Colonic mucosa (tissue), 4 donors: ENCODE results near the gene NTF4. TPM values are rescaled to one million over a fixed set of nuclear protein-coding genes. Genes with fewer than 3 reads are reported as not detected.

Experiments used
- DNase-seq: peaks from one replicate; pipeline ENCODE4 v3.0.0-alpha.2; 2020
- H3K27ac ChIP-seq: fragments of 200-600 bp; one replicate; pipeline ENCODE4 v1.8.0; 2021
- H3K27me3 ChIP-seq: fragments of 200-600 bp; one replicate; pipeline ENCODE4 v1.8.0; 2021
- H3K36me3 ChIP-seq: fragments of 200-600 bp; one replicate; pipeline ENCODE4 v1.8.0; 2021
- H3K4me1 ChIP-seq: fragments of 200-600 bp; one replicate; pipeline ENCODE4 v1.8.0; 2021; ENCODE audit warnings: mild to moderate bottlenecking
- H3K4me3 ChIP-seq: fragments of 200-600 bp; one replicate; pipeline ENCODE4 v1.8.0; 2021
- H3K9ac ChIP-seq, 2 donors: one replicate each; pipeline ENCODE4 v1.7.0; 2013; ENCODE audit warnings: control low read depth in 2 of 2, low read depth in 2 of 2, low read length in 2 of 2
- H3K9me3 ChIP-seq: fragments of 200-600 bp; one replicate; pipeline ENCODE4 v1.8.0; 2021
- CTCF ChIP-seq: fragments of 200-600 bp; IDR thresholded peaks from one replicate; pipeline ENCODE4 v1.8.0; 2022; ENCODE audit warnings: antibody characterized with exemption, mild to moderate bottlenecking
- intact Hi-C: fragments of 100-400 bp; cut with DNase I; formaldehyde crosslinking; loops from one replicate; pipeline ENCODE4 v1.14.1; 2022
- total RNA-seq, 2 donors: library from RNA; stranded (reverse); fragmentation: NEBNext Ultra II Directional in 1 of 2; extraction: Animal tissue kit (Norgen Biotek cat#: 25700) in 1 of 2; gene quantifications; one replicate each; pipeline ENCODE4 v1.2.1, GENCODE V29; 2021
- donor health status: healthy.
- donor health status: DM: no; HTN: no; CAD: no.
- donor health status: DM: no; HTN: no; CAD: no.

NTF4 gene
- total RNA-seq, 2 donors from 2014 or later, result not detected

GRCh38 chr19:49094505-49095482 is 30.2 kb upstream of the NTF4 start:
- Histone ChIP-seq H3K4me1 (no peaks in the 10 kb centered on the region), H3K4me3 (no peak overlapping the region), H3K9me3 (no peaks in the 10 kb centered on the region), H3K9ac (no peak overlapping the region), H3K36me3 (peaks cover 20% of the 10 kb centered on the region), H3K27ac (no peak overlapping the region), H3K27me3 (no peaks in the 10 kb centered on the region)
- intact Hi-C loops, result loop anchor here (5.0 kb wide), 2 partner anchors 53 to 113 kb away; no protein-coding TSS in a partner anchor
- no peak for TF ChIP-seq CTCF
- DNase-seq, result no peak

GRCh38 chr19:49092686-49093085 is 28.1 kb upstream of the NTF4 start:
- peaks cover 16% of the 10 kb centered on the region for H3K36me3 ChIP-seq
- no peaks in the 10 kb centered on the region for H3K4me1 ChIP-seq
- H3K27me3 ChIP-seq, result no peaks in the 10 kb centered on the region
- no peak for DNase-seq
- TF ChIP-seq CTCF, result no peak
- H3K9me3 ChIP-seq, result no peaks in the 10 kb centered on the region
- intact Hi-C loops, result no loop called here
- no peak overlapping the region for H3K27ac ChIP-seq
- no peak overlapping the region for H3K9ac ChIP-seq
- H3K4me3 ChIP-seq, result no peak overlapping the region

- TF ChIP-seq CTCF, result no peak
- Histone ChIP-seq H3K27ac (no peak overlapping the region), H3K9me3 (no peaks in the 10 kb centered on the region), H3K27me3 (no peaks in the 10 kb centered on the region), H3K4me3 (no peak overlapping the region), H3K4me1 (peaks cover 6% of the 10 kb centered on the region), H3K9ac (no peak overlapping the region), H3K36me3 (peaks cover 16% of the 10 kb centered on the region)
- intact Hi-C loops, result no loop called here
- DNase-seq, result no peak
Measured at GRCh38 chr19:49091391-49092038, 26.9 kb upstream of the NTF4 start.

GRCh38 chr19:49086296-49086695 is 21.7 kb upstream of the NTF4 start:
- intact Hi-C loops, result no loop called here
- peak overlapping the region; percentile 95 to 99 for H3K9ac ChIP-seq
- peaks cover 8% of the 10 kb centered on the region for H3K4me1 ChIP-seq
- no peaks in the 10 kb centered on the region for H3K27me3 ChIP-seq
- H3K4me3 ChIP-seq, result peak overlapping the region; percentile 95
- H3K27ac ChIP-seq, result no peak overlapping the region
- peaks cover 16% of the 10 kb centered on the region for H3K36me3 ChIP-seq
- H3K9me3 ChIP-seq, result no peaks in the 10 kb centered on the region
- TF ChIP-seq CTCF, result no peak
- DNase-seq, result no peak

- no peak for DNase-seq
- H3K9me3 ChIP-seq, result no peaks in the 10 kb centered on the region
- H3K36me3 ChIP-seq, result peaks cover 14% of the 10 kb centered on the region
- peak overlapping the region; percentile 95 to 99 for H3K9ac ChIP-seq
- H3K27ac ChIP-seq, result peak overlapping the region; percentile 90
- H3K4me3 ChIP-seq, result peak overlapping the region; percentile 95
- intact Hi-C loops, result no loop called here
- no peaks in the 10 kb centered on the region for H3K27me3 ChIP-seq
- no peak for TF ChIP-seq CTCF
- H3K4me1 ChIP-seq, result peaks cover 8% of the 10 kb centered on the region
Measured at GRCh38 chr19:49085868-49086232, 21.2 kb upstream of the NTF4 start.
